GM21529 (cell line): ENCODE measurements around the gene FITM1.

Experiments
- ATAC-seq: cut with Tn5 transposase; IDR thresholded peaks from one replicate; pipeline ENCODE4 v1.9.1; 2021; ENCODE audit not compliant: unreplicated experiment

Gene FITM1

DNA sequence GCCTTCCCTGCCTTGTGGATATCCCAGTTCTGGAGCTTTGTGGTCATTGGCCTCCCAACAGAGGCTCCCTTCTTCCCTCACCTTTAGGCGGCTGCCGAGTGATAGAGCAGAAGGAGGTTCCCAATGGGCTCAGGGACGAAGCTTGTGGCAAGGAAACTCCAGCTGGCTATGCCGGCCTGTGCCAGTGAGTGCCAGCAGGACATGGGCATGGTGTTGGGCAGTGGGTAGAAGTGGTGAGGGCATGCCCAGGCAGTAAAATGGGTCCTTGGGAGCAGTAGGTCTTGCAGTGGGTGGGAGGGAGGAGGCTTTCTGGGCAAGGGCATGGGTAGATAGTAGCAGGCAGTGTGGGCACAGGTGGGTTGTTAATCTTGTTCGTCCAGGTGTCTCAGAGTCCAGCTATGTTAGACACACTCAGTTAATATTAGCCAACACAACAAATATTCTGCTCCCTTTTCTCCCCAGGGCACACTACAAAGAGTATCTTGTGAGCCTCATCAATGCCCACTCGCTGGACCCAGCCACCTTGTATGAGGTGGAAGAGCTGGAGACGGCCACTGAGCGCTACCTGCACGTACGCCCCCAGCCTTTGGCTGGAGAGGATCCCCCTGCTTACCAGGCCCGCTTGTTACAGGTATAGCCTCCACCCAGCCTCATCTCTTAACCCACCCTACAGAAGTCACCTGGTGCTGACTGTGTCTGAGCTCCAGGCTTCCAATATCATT, 29.5 kb downstream of the FITM1 start:
- no peak for ATAC-seq

DNA sequence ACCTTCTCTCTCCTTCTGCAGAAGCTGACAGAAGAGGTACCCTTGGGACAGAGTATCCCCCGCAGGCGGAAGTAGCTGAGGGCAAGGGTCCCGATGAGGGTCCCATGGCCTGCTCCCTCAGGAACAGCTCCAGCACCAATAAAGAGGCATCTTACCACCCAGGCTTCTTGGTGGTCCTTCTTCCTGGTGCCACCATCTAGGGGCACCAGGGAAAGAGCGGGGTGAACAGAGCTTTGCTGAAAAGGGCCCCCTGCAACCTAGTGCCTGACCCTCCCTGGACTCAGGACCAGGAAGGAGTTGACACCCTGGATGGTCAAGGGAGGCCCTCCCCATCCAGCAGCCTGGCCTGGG, 30.0 kb downstream of the FITM1 start:
- ATAC-seq: no peak

DNA sequence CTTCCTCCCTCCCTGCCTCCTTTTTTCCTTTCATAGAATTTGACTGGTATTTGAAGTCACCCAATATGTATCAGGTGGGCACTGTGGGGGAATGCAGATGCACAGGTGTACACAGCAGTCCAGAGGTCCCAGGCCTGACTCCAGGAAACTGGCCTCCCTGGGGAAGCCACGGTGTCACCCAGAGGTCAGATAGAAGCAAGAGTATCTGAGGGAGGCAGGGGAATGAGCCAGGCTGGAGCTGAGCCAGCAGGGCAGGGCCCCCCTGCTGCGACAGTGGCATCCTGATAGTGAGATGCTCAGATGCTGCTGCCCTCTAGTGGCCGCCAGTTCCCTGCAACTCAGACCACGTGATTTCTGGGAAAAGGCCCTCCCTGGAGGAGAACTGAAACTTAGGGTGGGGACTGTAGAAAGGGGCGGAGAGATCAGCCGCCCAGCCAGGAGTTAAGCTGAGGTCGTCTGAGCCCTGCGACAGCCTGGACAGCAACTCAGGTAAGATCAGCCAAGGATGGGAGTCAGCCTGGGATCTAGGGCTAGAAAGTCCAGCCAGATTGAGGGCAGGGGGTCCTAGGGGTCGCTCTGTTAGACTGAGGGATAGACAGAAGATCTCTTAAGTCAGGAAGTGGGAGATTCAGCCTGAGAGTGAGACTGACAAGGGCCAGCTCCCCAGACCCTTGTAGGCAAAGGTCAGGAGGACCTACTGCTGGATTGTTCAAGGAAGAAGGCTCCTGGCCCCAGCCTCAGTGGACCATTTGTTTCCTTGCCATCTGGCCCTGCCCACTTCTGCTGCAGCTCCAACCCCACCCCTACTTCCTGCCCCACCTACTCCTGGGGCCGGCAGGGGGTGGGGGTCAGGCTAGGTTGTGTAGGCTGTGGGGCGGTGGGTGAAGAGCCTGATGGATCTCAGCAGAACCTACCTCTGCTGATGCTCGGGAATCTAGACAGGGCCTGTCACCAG, 30.7 kb downstream of the FITM1 start, which contains the start of gene IRF9:
IRF9 (plus strand) TSS at position 416 of the 955 bp plus-strand sequence. CDS start 880 bp downstream, outside the sequence.
- peak; percentile 83 for ATAC-seq

DNA sequence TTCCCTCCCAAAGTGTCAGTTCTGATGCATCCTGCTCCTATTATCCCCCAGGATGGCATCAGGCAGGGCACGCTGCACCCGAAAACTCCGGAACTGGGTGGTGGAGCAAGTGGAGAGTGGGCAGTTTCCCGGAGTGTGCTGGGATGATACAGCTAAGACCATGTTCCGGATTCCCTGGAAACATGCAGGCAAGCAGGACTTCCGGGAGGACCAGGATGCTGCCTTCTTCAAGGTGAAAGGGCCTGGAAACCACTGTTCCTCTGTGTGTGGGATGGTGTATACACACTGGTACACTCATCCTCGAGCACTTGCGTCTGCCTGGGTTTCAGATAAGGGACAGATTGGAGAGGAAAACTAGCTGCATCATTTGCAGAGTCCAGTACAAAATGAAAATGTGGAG, 31.6 kb downstream of the FITM1 start:
- ATAC-seq: no peak

DNA sequence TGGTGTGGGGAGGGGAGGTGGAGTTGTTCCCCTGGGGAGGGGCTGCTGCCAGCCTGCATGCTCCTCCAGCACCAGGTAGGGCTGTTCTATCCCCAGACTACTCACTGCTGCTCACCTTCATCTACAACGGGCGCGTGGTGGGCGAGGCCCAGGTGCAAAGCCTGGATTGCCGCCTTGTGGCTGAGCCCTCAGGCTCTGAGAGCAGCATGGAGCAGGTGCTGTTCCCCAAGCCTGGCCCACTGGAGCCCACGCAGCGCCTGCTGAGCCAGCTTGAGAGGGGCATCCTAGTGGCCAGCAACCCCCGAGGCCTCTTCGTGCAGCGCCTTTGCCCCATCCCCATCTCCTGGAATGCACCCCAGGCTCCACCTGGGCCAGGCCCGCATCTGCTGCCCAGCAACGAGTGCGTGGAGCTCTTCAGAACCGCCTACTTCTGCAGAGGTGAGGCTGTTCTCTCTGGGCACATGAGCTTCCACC, 34.1 kb downstream of the FITM1 start:
- no peak for ATAC-seq

DNA sequence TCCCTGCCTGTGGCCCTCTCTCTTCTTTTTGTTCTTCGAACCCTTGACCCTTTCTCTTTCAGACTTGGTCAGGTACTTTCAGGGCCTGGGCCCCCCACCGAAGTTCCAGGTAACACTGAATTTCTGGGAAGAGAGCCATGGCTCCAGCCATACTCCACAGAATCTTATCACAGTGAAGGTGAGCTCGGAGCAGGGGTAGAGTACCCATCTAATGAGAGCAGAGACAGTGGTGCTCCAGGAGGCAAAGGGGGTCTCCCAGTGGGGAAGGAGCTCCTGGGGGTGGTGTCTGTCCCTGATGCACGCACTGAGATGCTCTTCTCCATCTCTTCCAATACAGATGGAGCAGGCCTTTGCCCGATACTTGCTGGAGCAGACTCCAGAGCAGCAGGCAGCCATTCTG, 35.3 kb downstream of the FITM1 start:
- ATAC-seq: no peak

DNA sequence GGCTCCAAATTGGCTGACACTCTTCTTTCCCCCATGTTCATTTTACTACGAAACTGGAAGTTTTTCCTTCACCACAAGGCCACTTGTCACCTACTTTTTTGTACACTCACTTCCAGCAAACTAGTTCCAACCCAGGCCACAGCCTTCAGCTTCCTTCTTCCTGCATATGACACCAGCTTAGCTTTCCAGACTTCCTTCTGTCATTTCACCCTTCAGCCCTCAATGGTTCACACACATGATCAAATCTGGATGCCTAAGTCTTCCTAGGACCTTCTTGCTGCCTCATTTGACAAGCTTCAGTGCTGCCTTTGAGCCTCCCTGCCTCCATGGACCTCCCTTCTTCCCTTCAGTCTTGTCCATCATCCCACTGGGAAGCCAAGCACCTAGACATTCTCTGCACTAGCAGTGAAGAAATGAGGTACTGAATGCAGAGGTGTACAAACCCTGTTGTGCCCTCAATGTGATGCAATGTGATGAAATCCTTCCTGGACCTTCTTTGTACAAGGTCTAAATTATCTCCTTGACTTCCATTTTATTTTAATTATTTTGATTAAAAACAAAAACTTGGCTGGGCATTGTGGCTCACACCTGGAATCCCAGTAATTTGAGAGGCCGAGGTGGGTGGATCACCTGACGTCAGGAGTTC, 37.1 kb downstream of the FITM1 start:
- no peak for ATAC-seq

DNA sequence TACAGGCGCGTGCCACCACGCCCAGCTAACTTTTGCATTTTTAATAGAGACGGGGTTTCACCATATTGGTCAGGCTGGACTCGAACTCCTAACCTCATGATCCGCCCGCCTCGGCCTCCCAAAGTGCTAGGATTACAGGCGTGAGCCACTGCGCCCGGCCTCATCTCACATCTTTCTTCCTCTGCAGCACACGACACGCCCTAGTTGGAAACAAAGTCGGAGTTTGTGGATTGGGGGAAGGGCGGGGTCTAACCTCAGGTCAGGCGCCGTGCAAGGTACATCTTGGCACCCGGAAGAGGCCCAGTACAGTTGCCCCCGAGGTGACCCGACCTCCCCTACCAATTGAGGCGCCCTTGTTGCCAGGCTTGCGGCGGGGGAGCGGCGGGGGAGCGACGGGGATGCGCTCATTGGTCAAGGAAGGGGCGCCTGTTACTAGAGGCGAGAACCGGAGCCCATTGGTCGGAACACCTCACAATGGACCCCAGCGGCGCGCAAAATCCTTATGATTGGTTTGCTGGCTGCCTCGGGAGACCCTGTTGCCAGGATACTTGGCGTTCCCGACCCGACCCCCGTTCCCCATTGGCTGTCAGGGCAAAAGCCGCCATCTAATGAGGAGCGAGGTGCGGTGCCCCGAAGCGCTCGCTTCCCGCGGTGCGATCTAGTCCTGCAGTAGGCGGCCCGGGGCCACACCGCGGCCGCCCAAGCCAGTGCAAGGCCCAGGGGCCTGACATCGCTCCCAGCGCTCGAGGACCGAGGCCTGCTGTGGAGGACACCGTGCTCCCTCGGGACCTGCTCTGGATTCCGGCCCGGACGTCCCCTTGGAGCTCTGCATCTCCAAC, 41.2 kb downstream of the FITM1 start, which contains the start of gene REC8:
REC8 (plus strand) TSS at position 659 of the 839 bp plus-strand sequence. CDS start 473 bp downstream, outside the sequence.
- ATAC-seq: peak; percentile 86

DNA sequence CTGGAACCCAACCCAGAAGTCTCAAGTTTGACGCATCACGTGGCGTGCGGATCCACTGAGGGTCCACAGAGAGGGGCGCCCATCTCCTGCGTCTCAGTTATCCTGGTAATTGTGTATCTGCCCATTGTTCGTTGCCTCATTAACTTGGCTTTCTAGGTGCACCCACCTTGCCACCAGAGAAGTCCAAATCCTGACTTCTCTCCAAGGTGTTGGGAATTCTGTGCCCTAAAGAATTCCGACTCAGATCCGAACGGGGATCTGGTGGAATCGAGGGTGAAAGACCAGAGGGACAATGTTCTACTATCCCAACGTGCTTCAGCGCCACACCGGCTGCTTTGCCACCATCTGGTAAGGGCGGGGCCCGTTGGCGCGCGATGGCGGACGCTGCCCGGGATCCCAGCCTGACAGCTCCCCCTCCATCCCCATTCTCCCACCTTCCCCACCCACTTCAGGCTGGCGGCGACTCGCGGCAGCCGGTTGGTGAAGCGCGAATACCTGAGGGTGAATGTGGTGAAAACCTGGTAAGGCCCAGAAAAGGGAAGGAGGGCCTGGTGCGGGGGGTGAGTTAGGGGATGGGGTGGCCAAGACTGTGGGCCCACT, 41.9 kb downstream of the FITM1 start:
- no peak for ATAC-seq

DNA sequence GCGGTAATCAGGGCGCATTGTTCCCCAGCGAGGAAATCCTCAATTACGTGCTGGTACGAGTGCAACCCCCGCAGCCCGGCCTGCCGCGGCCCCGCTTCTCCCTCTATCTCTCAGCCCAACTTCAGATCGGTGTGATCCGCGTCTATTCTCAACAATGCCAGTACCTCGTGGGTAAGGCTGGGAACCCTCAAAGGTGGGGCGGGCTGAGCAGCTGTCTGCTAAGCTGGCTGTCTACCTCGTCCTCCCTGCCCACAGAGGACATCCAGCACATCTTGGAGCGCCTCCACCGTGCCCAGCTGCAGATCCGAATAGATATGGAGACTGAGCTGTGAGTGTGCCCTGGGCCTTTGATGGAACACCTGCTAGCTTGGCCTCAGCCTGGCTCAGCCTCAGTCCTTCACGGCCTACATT, 42.4 kb downstream of the FITM1 start:
- no peak for ATAC-seq

DNA sequence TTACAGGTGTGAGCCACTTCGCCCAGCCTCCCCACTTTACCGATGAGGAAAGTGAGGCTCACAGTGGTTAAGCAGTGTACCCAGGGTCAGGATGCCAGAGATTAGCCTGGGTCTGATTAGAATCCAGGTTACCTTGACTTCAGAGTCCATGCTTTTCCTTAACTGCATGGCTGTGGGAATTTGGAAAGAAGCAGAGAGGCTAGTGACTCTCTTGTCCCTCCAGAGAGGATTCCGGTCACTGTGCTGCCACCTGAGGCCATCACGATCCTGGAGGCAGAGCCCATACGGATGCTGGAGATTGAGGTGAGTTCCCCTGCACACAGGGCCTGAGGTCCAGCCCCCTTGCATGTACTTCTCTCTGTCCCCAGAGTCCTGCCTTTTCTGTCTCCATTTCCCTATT, 46.1 kb downstream of the FITM1 start:
- no peak for ATAC-seq

DNA sequence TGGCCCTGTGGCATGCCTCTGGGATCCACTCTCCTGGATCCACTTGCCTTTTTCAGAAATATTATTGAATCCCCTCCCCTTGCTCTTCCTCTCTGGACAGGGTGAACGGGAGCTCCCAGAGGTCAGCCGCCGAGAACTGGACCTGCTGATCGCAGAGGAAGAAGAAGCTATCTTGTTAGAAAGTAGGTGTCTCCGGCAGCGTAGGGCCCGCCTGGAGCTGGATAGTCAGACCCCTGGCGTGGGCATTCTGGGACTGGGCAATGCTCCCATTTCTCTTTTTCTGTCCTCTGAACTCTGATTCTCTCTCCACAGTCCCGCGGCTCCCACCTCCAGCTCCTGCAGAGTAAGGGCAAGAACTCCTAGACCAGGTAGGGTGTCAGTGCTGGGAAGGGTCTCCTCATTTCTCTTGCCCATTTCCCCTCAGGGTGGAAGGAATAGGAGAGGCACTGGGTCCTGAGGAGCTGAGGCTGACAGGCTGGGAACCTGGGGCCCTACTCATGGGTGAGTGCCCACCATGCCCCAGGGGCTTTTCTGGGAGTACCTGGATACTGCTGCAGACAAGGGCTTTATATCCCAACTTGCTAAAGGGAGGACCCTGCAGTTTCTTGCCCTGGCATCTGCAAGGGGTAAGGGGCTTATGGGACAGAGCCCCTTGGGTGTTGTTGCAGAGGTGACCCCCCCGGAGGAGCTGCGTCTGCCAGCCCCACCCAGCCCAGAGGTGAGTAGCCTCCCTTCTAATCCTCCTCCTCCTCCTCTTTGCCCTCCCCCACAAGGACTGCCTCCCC, 46.8 kb downstream of the FITM1 start:
- no peak for ATAC-seq

DNA sequence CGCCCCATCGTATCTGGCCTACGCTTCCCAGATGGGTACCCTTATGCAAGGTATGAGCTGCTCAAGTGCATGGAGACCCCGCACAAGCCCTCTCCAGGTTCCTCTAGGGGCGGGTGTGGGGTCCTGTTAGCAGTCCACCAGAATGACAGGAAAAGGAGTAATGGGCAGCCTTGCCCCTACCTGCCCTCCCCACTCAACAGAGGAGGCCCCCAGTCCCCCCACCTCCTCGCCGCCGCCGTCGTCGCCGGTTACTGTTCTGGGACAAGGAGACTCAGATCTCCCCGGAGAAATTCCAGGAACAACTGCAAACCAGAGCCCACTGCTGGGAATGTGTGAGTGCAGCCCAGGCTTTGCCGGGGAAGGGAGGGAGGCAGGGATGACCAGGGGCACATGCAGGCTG, 47.4 kb downstream of the FITM1 start:
- no peak for ATAC-seq

DNA sequence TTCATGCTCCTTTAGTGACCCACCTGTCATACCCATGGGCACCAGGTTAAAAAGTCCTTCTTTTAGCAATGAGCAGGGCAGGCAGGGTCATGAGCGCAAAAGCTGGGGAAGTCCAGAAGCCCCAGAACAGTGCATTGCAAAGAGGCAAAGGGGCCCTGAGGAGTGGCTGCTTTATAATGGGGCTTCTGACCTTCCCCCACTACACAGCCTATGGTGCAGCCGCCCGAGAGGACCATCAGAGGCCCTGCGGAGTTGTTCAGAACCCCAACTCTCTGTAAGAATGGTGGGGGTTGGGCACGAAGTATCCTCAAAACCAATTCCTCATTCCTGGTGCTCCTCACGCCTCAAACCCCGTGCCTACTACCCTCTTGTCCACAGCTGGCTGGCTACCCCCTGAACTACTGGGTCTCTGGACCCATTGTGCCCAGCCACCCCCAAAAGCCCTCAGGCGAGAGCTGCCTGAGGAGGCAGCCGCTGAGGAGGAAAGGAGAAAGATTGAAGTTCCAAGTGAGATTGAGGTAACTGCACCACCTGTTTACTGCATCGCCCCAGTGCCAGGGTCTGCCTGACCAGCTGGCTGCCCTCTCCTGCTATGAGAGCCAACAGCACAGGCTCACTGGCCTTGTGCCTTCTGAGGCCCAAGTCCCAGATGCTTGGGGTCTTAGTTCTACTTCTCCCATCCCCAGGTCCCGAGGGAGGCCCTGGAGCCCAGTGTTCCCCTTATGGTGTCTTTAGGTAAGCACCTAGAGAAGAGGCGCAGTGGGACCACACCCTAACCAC, 48.1 kb downstream of the FITM1 start:
- no peak for ATAC-seq

DNA sequence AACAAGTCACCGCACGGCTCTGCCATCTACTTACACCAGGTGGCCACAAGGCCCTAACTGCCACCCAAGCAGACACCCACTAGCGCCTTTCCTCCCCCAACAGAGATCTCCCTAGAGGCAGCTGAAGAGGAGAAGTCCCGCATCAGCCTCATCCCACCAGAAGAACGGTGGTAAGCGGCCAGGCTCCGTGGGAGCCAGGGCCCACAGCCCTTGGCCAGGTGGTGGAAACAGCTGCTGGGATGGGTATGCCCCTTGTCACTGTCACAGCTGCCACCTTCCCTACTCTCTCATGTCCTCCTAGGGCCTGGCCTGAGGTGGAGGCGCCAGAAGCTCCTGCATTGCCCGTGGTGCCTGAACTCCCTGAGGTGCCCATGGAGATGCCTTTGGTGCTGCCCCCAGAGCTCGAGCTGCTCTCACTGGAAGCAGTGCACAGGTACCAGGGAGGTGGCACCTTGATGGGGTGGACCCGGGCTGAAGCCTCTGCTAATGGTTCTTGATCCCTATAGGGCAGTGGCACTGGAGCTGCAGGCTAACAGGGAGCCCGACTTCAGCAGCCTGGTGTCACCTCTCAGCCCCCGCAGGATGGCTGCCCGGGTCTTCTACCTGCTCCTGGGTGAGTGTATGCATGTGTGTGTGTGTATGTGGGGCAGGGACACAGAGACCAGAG, 49.0 kb downstream of the FITM1 start:
- ATAC-seq: no peak

DNA sequence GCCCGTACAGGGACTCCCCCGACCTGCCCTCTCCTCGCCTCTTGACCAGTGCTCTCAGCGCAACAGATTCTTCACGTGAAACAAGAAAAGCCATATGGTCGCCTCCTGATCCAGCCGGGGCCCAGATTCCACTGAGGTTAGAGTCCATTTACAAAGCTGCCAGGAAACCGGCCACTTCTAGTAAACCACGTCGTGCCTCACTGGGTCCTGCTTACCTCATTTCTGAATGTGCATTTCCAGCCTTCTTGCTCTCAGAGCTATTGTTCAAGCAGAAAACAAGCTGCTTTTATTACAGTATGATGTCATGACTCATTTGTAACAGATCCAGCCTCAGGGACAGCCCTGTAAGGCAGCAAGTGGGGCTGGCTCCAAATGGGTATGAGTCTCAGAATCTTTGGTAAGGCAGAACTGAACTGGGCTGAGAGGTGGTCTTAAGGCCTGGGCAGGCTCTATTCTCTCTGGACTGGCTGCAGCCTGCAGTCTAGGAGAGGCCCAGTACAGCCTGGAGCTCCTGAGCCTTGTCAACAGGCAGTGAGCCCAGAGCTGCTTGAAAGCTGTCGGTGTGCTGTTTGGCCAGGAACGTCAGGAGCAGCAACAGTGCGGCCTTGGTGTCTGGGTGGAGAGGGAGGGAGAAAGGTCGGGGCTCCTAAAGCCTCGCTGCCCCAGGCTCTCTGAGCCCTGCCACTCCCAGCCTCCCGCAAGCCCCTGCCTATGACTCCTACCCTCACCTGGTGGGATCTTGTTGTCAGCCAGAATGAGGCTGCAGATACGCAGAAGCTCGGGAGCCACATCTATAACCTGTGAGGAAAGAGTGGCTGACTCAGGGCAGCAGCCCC, 49.7 kb downstream of the FITM1 start:
- no peak for ATAC-seq
